GM12878 (cell line): Measurements from ENCODE around the gene SIK3. TPM values are rescaled to one million over a fixed set of nuclear protein-coding genes. Genes with fewer than 3 reads are reported as not detected.

Source experiments
- ATAC-seq: fragments of 200-7000 bp; cut with Tn5 transposase; 3 replicates; pipeline ENCODE4 v1.9.1; 2020; ENCODE audit warnings: mild to moderate bottlenecking, moderate library complexity
- BruUV-seq: library from RNA; stranded (reverse); fragments of 400-500 nt; replicated peaks from 2 replicates; lab custom pipeline; 2021; lab: Mats Ljungman, UMichigan
- CTCF ChIA-PET: fragments of 300-600 bp; sonication (Branson Sonifier 250); formaldehyde crosslinking; extraction: SDS; loops from one replicate; lab custom pipeline; 2021; ENCODE audit warnings: inconsistent platforms; lab: Yijun Ruan, JAX
- POLR2A ChIA-PET: fragments of 350-600 bp; formaldehyde crosslinking; extraction: SDS; loops from one replicate; lab custom pipeline; 2021; ENCODE audit warnings: inconsistent platforms; lab: Charles Lee
- RAD21 ChIA-PET: fragments of 300-600 bp; sonication (Branson Sonifier 250); formaldehyde crosslinking; loops from one replicate; lab custom pipeline; 2023; ENCODE audit warnings: antibody characterized with exemption; ENCODE audit not compliant: unreplicated experiment; lab: Charles Lee
- SMC1A ChIA-PET: fragments of 300-600 bp; sonication (Branson Sonifier 250); formaldehyde crosslinking; loops from one replicate; lab custom pipeline; 2023; ENCODE audit not compliant: unreplicated experiment, uncharacterized antibody; lab: Charles Lee
- DNase-seq: peaks from one replicate; pipeline ENCODE4 v3.0.0-alpha.2; 2011; ENCODE audit warnings: low read depth, low spot score
- FAIRE-seq: peaks from 3 replicates; lab custom pipeline; 2011; peaks lifted over from hg19 to GRCh38; lab: Jason Lieb, UNC
- H2AFZ ChIP-seq: 2 replicates; pipeline ENCODE4 v1.6.0; 2011; ENCODE audit warnings: low read depth, low read length, control low read depth; ENCODE audit not compliant: control insufficient read depth
- H3K27ac ChIP-seq: 2 replicates; pipeline ENCODE4 v1.5.1; 2011; ENCODE audit warnings: control low read depth; ENCODE audit not compliant: control insufficient read depth, insufficient read depth
- H3K27me3 ChIP-seq, 2 experiments: replicated peaks in 1 of 2; 2 replicates each; pipeline versions ENCODE4 v1.6.0 to v1.6.1; 2011; ENCODE audit warnings: low read length in 1 of 2; ENCODE audit not compliant: control insufficient read depth in 2 of 2, insufficient read depth in 2 of 2
- H3K36me3 ChIP-seq, 2 experiments: 2 replicates each; pipeline ENCODE4 v1.5.1; 2011; ENCODE audit warnings: low read length in 1 of 2; ENCODE audit not compliant: control insufficient read depth in 2 of 2, insufficient read depth in 2 of 2
- H3K4me1 ChIP-seq: 2 replicates; pipeline ENCODE4 v1.6.1; 2011; ENCODE audit warnings: mild to moderate bottlenecking, low read length, moderate library complexity, mixed read lengths; ENCODE audit not compliant: control insufficient read depth, insufficient read depth
- H3K4me2 ChIP-seq: 2 replicates; pipeline ENCODE4 v1.6.0; 2011; ENCODE audit warnings: control low read depth; ENCODE audit not compliant: control insufficient read depth, insufficient read depth
- H3K4me3 ChIP-seq: fragments of 200-600 bp; sonication (generic); 2 replicates; pipeline ENCODE4 v1.5.1; 2016
- H3K79me2 ChIP-seq: 2 replicates; pipeline ENCODE4 v1.6.0; 2011; ENCODE audit warnings: low read length; ENCODE audit not compliant: control insufficient read depth, insufficient read depth
- H3K9ac ChIP-seq: 2 replicates; pipeline ENCODE4 v1.8.0; 2011; ENCODE audit warnings: low read length, control low read depth, mixed read lengths; ENCODE audit not compliant: control insufficient read depth, insufficient read depth
- H3K9me3 ChIP-seq: replicated peaks from 3 replicates; pipeline ENCODE4 v1.5.1; 2011; ENCODE audit warnings: mild to moderate bottlenecking, low read length; ENCODE audit not compliant: control insufficient read depth, insufficient read depth
- H4K20me1 ChIP-seq: 2 replicates; pipeline ENCODE4 v1.6.0; 2011; ENCODE audit not compliant: control insufficient read depth, insufficient read depth
- KLF5 ChIP-seq: fragments of 450-650 bp; IDR thresholded peaks from 2 replicates; pipeline ENCODE4 v1.6.1; 2014; ENCODE audit warnings: mild to moderate bottlenecking; ENCODE audit not compliant: partially characterized antibody
- NR2C2 ChIP-seq: IDR thresholded peaks from 2 replicates; pipeline ENCODE4 v1.6.1; 2011; ENCODE audit warnings: borderline replicate concordance, low read depth; ENCODE audit not compliant: control insufficient read depth, insufficient read length
- PBX3 ChIP-seq: IDR thresholded peaks from 2 replicates; pipeline ENCODE4 v1.6.1; 2011; ENCODE audit warnings: mild to moderate bottlenecking, low read depth, low read length, moderate library complexity; ENCODE audit not compliant: insufficient replicate concordance
- RCOR1 ChIP-seq: conservative IDR thresholded peaks from 2 replicates; pipeline ENCODE4 v1.6.1; 2012; ENCODE audit warnings: low read depth, low read length, improper control_type of control experiment
- RFX5 ChIP-seq: IDR thresholded peaks from 2 replicates; pipeline ENCODE4 v1.6.1; 2011; ENCODE audit warnings: low read depth, low read length, improper control_type of control experiment
- SMAD1 ChIP-seq: fragments of 450-650 bp; IDR thresholded peaks from 2 replicates; pipeline ENCODE4 v1.6.1; 2018; ENCODE audit warnings: mild to moderate bottlenecking, low read depth; ENCODE audit not compliant: partially characterized antibody
- SREBF1 ChIP-seq: IDR thresholded peaks from 2 replicates; pipeline ENCODE4 v1.6.1; 2012; ENCODE audit warnings: mild to moderate bottlenecking, low read length
- SUZ12 ChIP-seq: fragments of 200-600 bp; sonication (generic); IDR thresholded peaks from one replicate; pipeline ENCODE4 v1.6.1; 2018; ENCODE audit warnings: antibody characterized with exemption, mild to moderate bottlenecking; ENCODE audit not compliant: unreplicated experiment
- ZBTB11 ChIP-seq: fragments of 450-650 bp; formaldehyde crosslinking; IDR thresholded peaks from 2 replicates; pipeline ENCODE4 v1.5.0; 2022; ENCODE audit warnings: mild to moderate bottlenecking, missing genetic modification characterization
- ZNF207 ChIP-seq: fragments of 450-650 bp; IDR thresholded peaks from 2 replicates; pipeline ENCODE4 v1.6.1; 2014; ENCODE audit warnings: antibody characterized with exemption, mild to moderate bottlenecking, borderline replicate concordance
- ZNF622 ChIP-seq: fragments of 450-650 bp; IDR thresholded peaks from 2 replicates; pipeline ENCODE4 v1.6.1; 2017; ENCODE audit warnings: mild to moderate bottlenecking, inconsistent platforms
- WGBS: methylation state at CpG from one replicate; pipeline ENCODE4 v1.1.6; 2016; ENCODE audit warnings: low lambda C conversion rate; ENCODE audit not compliant: insufficient replicate concordance, insufficient coverage; ENCODE audit errors: missing lambda C conversion rate; 5-methylcytosine and 5-hydroxymethylcytosine counted together
- in situ Hi-C: fragments of 300-500 bp; cut with MboI; formaldehyde crosslinking; loops from 9 replicates; pipeline ENCODE4 v1.14.3; 2018; ENCODE audit warnings: mixed read lengths
- intact Hi-C: fragments of 100-400 bp; cut with micrococcal nuclease; formaldehyde crosslinking; loops from one replicate; pipeline ENCODE4 v1.14.2; 2022; ENCODE audit not compliant: unreplicated experiment
- polyA plus RNA-seq, 11 experiments: library from polyadenylated mRNA; depleted of rRNA in 4 of 11; unstranded in 6 of 11; stranded (reverse) in 5 of 11; fragments of >200 nt; fragmentation: Nextera tagmentation in 4 of 11; fragmentation: Illumina TruSeq in 1 of 11; extraction: Ambion mirVana in 4 of 11; extraction: Trizol in 1 of 11; gene quantifications; 1 replicate in 1 of 11; 2 replicates in 10 of 11; pipeline versions ENCODE4 v1.2.1 to v1.2.3, GENCODE V29; 2011 to 2016; ENCODE audit warnings: inconsistent platforms in 2 of 11, missing spikeins in 2 of 11, low read depth in 1 of 11
- total RNA-seq, 4 experiments: library from RNA; depleted of rRNA in 3 of 4; stranded (reverse); fragments of >200 nt in 3 of 4; fragmentation: Illumina TruSeq in 1 of 4; extraction: Trizol in 1 of 4; gene quantifications; 2 replicates each; pipeline versions ENCODE4 v1.2.1 to v1.2.3, GENCODE V29; 2013 to 2021

The SIK3 gene
- total and polyA plus RNA-seq, 10 of the 15 experiments (the other 5 are each of a cell fraction or from before 2014, with no cell fraction given): 2.5 to 31.9 (median 11.1) TPM

- no peak for TF ChIP-seq NR2C2
- no peak for TF ChIP-seq KLF5
- TF ChIP-seq RCOR1: no peak
Observed at GRCh38 chr11:116895048-116895757, 203.0 kb downstream of the SIK3 start (continued).

GRCh38 chr11:116893906-116894305, 204.3 kb downstream of the SIK3 start:
- no TSS peak for BruUV-seq
- Histone ChIP-seq H3K4me1 (0 out of 2 replicates have a peak, but pooled peaks cover 3% of the 10 kb centered on the region), H3K36me3 (peaks cover 0 to 7% of the 10 kb centered on the region in 2 experiments), H2AFZ (no peak overlapping the region), H3K27ac (no peak overlapping the region), H3K9ac (no peak overlapping the region), H4K20me1 (no peaks in the 10 kb centered on the region), H3K4me2 (no peak overlapping the region), H3K4me3 (no peak overlapping the region), H3K27me3 (no peaks in the 10 kb centered on the region), H3K79me2 (no peaks in the 10 kb centered on the region), H3K9me3 (no peaks in the 10 kb centered on the region)
- TF ChIP-seq SREBF1 (no peak), ZNF207 (no peak), ZNF622 (no peak), PBX3 (no peak), RFX5 (no peak), ZBTB11 (CRISPR knock-in tag) (no peak), SMAD1 (no peak), SUZ12 (no peak)
- FAIRE-seq (no peak), DNase-seq (no peak), ATAC-seq (no peak)
- 89% methylated on average over 2 of the region's 2 CpGs for WGBS
- ChIA-PET POLR2A (no interaction called here), CTCF (interaction anchor here (1.0 to 5.6 kb wide), 7 partner anchors 14 to 212 kb away, joined by 3 to 25 read pairs (median 4); no protein-coding TSS in a partner anchor), RAD21 (no interaction called here), SMC1A (interaction anchor here (0.6 to 1.2 kb wide), 2 partner anchors 14 to 23 kb away, joined by 3 read pairs; no protein-coding TSS in a partner anchor)
- in situ Hi-C loops: no loop called here
- intact Hi-C loops: no loop called here
